GM10248 (cell line): ENCODE data around the gene VMO1.

Source experiments
- CTCF ChIA-PET: fragments of 300-600 bp; sonication (Branson Sonifier 250); formaldehyde crosslinking; extraction: SDS; loops from one replicate; lab custom pipeline; 2021; ENCODE audit warnings: antibody characterized with exemption; lab: Yijun Ruan, JAX
- POLR2A ChIA-PET: fragments of 350-650 bp; sonication (Branson Sonifier 250); formaldehyde crosslinking; extraction: SDS; loops from one replicate; lab custom pipeline; 2020; ENCODE audit warnings: antibody characterized with exemption; lab: Yijun Ruan, JAX
- DNase-seq: peaks from one replicate; pipeline ENCODE4 v3.0.0; 2012; ENCODE audit errors: extremely low spot score
- CTCF ChIP-seq: IDR thresholded peaks from 2 replicates; pipeline ENCODE4 v1.5.1; 2012; ENCODE audit warnings: mild to moderate bottlenecking, low read depth; ENCODE audit errors: extremely low read depth, missing control alignments, control extremely low read depth

VMO1 gene

GRCh38 chr17:4759776-4760236 lies 26.4 kb downstream of the VMO1 start:
- no peak for TF ChIP-seq CTCF
- DNase-seq: no peak
- ChIA-PET POLR2A (no interaction called here), CTCF (no interaction called here)

GRCh38 chr17:4753392-4753791 lies 32.8 kb downstream of the VMO1 start:
- POLR2A ChIA-PET: interaction anchor here (0.7 kb wide), 1 partner anchor 125 kb away, joined by 3 read pairs; no protein-coding TSS in a partner anchor
- TF ChIP-seq CTCF: no peak
- no peak for DNase-seq
- CTCF ChIA-PET: interaction anchor here (1.0 kb wide), 1 partner anchor 10 kb away, joined by 3 read pairs; no protein-coding TSS in a partner anchor

GRCh38 chr17:4751932-4752331 lies 34.2 kb downstream of the VMO1 start:
- POLR2A ChIA-PET: no interaction called here
- no peak for DNase-seq
- TF ChIP-seq CTCF: no peak
- CTCF ChIA-PET: no interaction called here

GRCh38 chr17:4750606-4751005 lies 35.6 kb downstream of the VMO1 start:
- POLR2A ChIA-PET: no interaction called here
- CTCF ChIA-PET: no interaction called here
- no peak for TF ChIP-seq CTCF
- no peak for DNase-seq

GRCh38 chr17:4748686-4749085 lies 37.5 kb downstream of the VMO1 start:
- ChIA-PET CTCF (interaction anchor here (1.0 kb wide), 1 partner anchor 16 kb away, joined by 3 read pairs; no protein-coding TSS in a partner anchor), POLR2A (no interaction called here)
- no peak for DNase-seq
- no peak for TF ChIP-seq CTCF

- no peak for DNase-seq
- no peak for TF ChIP-seq CTCF
- CTCF ChIA-PET: no interaction called here
- POLR2A ChIA-PET: no interaction called here
Observed at GRCh38 chr17:4747847-4748246, 38.3 kb downstream of the VMO1 start.
